Activated CD4-positive, alpha-beta memory T cell treated with anti-CD3 and anti-CD28 coated beads for 36 hours (primary cell): ENCODE results near the gene RPS6KC1. TPM values are rescaled to one million over a fixed set of nuclear protein-coding genes. Genes with fewer than 3 reads are reported as not detected.

ENCODE experiments used
- CTCF ChIA-PET: fragments of 350-600 bp; sonication (Branson Sonifier 250); formaldehyde crosslinking; loops from one replicate; lab custom pipeline; 2021; ENCODE audit warnings: antibody characterized with exemption, inconsistent platforms; lab: Charles Lee
- POLR2A ChIA-PET: fragments of 350-600 bp; sonication (Branson Sonifier 250); formaldehyde crosslinking; loops from one replicate; lab custom pipeline; 2021; ENCODE audit warnings: antibody characterized with exemption; lab: Charles Lee
- DNase-seq: peaks from one replicate; pipeline ENCODE4 v3.0.0-alpha.2; 2020
- H3K27ac Mint-ChIP-seq: one replicate; pipeline ENCODE4 v1.8.0; 2021; ENCODE audit warnings: mixed read lengths
- H3K27me3 Mint-ChIP-seq: one replicate; pipeline ENCODE4 v1.8.0; 2021; ENCODE audit warnings: mixed read lengths
- H3K36me3 Mint-ChIP-seq: one replicate; pipeline ENCODE4 v1.8.0; 2021; ENCODE audit warnings: mixed read lengths
- H3K4me1 Mint-ChIP-seq: one replicate; pipeline ENCODE4 v1.8.0; 2021; ENCODE audit warnings: low read depth, mixed read lengths
- H3K4me3 Mint-ChIP-seq: one replicate; pipeline ENCODE4 v1.8.0; 2021; ENCODE audit warnings: mild to moderate bottlenecking, mixed read lengths
- H3K9me3 Mint-ChIP-seq: one replicate; pipeline ENCODE4 v1.8.0; 2021; ENCODE audit warnings: mixed read lengths
- intact Hi-C: fragments of 100-400 bp; cut with micrococcal nuclease; formaldehyde crosslinking; loops from one replicate; pipeline ENCODE4 v1.15.1; 2023
- total RNA-seq, 2 experiments: library from RNA; stranded (reverse); gene quantifications; one replicate each; pipeline ENCODE4 v1.2.3, GENCODE V29; 2021

The RPS6KC1 gene
- total RNA-seq, 2 experiments from 2014 or later, result 5.9 to 6.7 TPM

GRCh38 chr1:213256438-213257087 lies 205.5 kb downstream of the RPS6KC1 start:
- CTCF ChIA-PET, result no interaction called here
- Mint-ChIP-seq H3K36me3 (peaks cover 2% of the 10 kb centered on the region), H3K27me3 (no peaks in the 10 kb centered on the region), H3K9me3 (no peaks in the 10 kb centered on the region), H3K4me1 (no peaks in the 10 kb centered on the region), H3K4me3 (no peak overlapping the region), H3K27ac (no peak overlapping the region)
- POLR2A ChIA-PET, result no interaction called here
- DNase-seq, result no peak
- intact Hi-C loops, result no loop called here

- intact Hi-C loops, result no loop called here
- ChIA-PET POLR2A (no interaction called here), CTCF (no interaction called here)
- no peak for DNase-seq
- Mint-ChIP-seq H3K4me1 (no peaks in the 10 kb centered on the region), H3K9me3 (no peaks in the 10 kb centered on the region), H3K36me3 (peaks cover 25% of the 10 kb centered on the region), H3K27me3 (no peaks in the 10 kb centered on the region), H3K27ac (no peak overlapping the region), H3K4me3 (no peak overlapping the region)
These were observed 209.5 kb downstream of the RPS6KC1 start for GRCh38 chr1:213260311-213261075.

GRCh38 chr1:213264531-213264930 lies 213.5 kb downstream of the RPS6KC1 start:
- intact Hi-C loops, result no loop called here
- H3K27ac Mint-ChIP-seq, result no peak overlapping the region
- H3K36me3 Mint-ChIP-seq, result peaks cover 50% of the 10 kb centered on the region
- peaks cover 25% of the 10 kb centered on the region for H3K9me3 Mint-ChIP-seq
- CTCF ChIA-PET, result no interaction called here
- no peak overlapping the region for H3K4me3 Mint-ChIP-seq
- no peaks in the 10 kb centered on the region for H3K4me1 Mint-ChIP-seq
- POLR2A ChIA-PET, result no interaction called here
- no peaks in the 10 kb centered on the region for H3K27me3 Mint-ChIP-seq
- no peak for DNase-seq

GRCh38 chr1:213266983-213267772 lies 216.1 kb downstream of the RPS6KC1 start:
- Mint-ChIP-seq H3K27me3 (no peaks in the 10 kb centered on the region), H3K4me1 (no peaks in the 10 kb centered on the region), H3K36me3 (peaks cover 48% of the 10 kb centered on the region), H3K4me3 (no peak overlapping the region), H3K9me3 (peaks cover 25% of the 10 kb centered on the region), H3K27ac (no peak overlapping the region)
- DNase-seq, result no peak
- ChIA-PET CTCF (no interaction called here), POLR2A (no interaction called here)
- intact Hi-C loops, result no loop called here

- DNase-seq, result no peak
- intact Hi-C loops, result no loop called here
- H3K36me3 Mint-ChIP-seq, result peaks cover 46% of the 10 kb centered on the region
- no peak overlapping the region for H3K4me3 Mint-ChIP-seq
- H3K4me1 Mint-ChIP-seq, result no peaks in the 10 kb centered on the region
- no peaks in the 10 kb centered on the region for H3K27me3 Mint-ChIP-seq
- H3K9me3 Mint-ChIP-seq, result peaks cover 25% of the 10 kb centered on the region
- H3K27ac Mint-ChIP-seq, result no peak overlapping the region
- ChIA-PET CTCF (no interaction called here), POLR2A (no interaction called here)
These were observed 217.2 kb downstream of the RPS6KC1 start for GRCh38 chr1:213268221-213268620.

GRCh38 chr1:213269829-213270228 lies 218.8 kb downstream of the RPS6KC1 start:
- Mint-ChIP-seq H3K4me1 (no peaks in the 10 kb centered on the region), H3K36me3 (peaks cover 41% of the 10 kb centered on the region), H3K9me3 (peaks cover 25% of the 10 kb centered on the region), H3K27ac (no peak overlapping the region), H3K4me3 (no peak overlapping the region), H3K27me3 (no peaks in the 10 kb centered on the region)
- DNase-seq, result no peak
- POLR2A ChIA-PET, result no interaction called here
- intact Hi-C loops, result no loop called here
- CTCF ChIA-PET, result no interaction called here

GRCh38 chr1:213273546-213273945 lies 222.5 kb downstream of the RPS6KC1 start:
- Mint-ChIP-seq H3K27ac (no peak overlapping the region), H3K4me3 (no peak overlapping the region), H3K27me3 (no peaks in the 10 kb centered on the region), H3K4me1 (no peaks in the 10 kb centered on the region), H3K9me3 (no peaks in the 10 kb centered on the region), H3K36me3 (peaks cover 15% of the 10 kb centered on the region)
- POLR2A ChIA-PET, result no interaction called here
- DNase-seq, result no peak
- intact Hi-C loops, result no loop called here
- CTCF ChIA-PET, result no interaction called here

GRCh38 chr1:213274140-213274539 lies 223.1 kb downstream of the RPS6KC1 start:
- no peak overlapping the region for H3K27ac Mint-ChIP-seq
- intact Hi-C loops, result no loop called here
- no peaks in the 10 kb centered on the region for H3K27me3 Mint-ChIP-seq
- no peak overlapping the region for H3K4me3 Mint-ChIP-seq
- peaks cover 15% of the 10 kb centered on the region for H3K36me3 Mint-ChIP-seq
- ChIA-PET CTCF (no interaction called here), POLR2A (no interaction called here)
- no peak for DNase-seq
- H3K9me3 Mint-ChIP-seq, result no peaks in the 10 kb centered on the region
- H3K4me1 Mint-ChIP-seq, result no peaks in the 10 kb centered on the region

- intact Hi-C loops, result no loop called here
- Mint-ChIP-seq H3K36me3 (peaks cover 13% of the 10 kb centered on the region), H3K4me1 (no peaks in the 10 kb centered on the region), H3K27ac (no peak overlapping the region), H3K27me3 (no peaks in the 10 kb centered on the region), H3K4me3 (no peak overlapping the region), H3K9me3 (no peaks in the 10 kb centered on the region)
- ChIA-PET CTCF (no interaction called here), POLR2A (no interaction called here)
- DNase-seq, result no peak
These were observed 224.3 kb downstream of the RPS6KC1 start for GRCh38 chr1:213275293-213275692.

GRCh38 chr1:213276236-213276635 lies 225.2 kb downstream of the RPS6KC1 start:
- H3K4me1 Mint-ChIP-seq, result no peaks in the 10 kb centered on the region
- H3K27ac Mint-ChIP-seq, result no peak overlapping the region
- H3K36me3 Mint-ChIP-seq, result peaks cover 13% of the 10 kb centered on the region
- ChIA-PET POLR2A (no interaction called here), CTCF (no interaction called here)
- no peaks in the 10 kb centered on the region for H3K9me3 Mint-ChIP-seq
- intact Hi-C loops, result no loop called here
- H3K27me3 Mint-ChIP-seq, result no peaks in the 10 kb centered on the region
- no peak for DNase-seq
- H3K4me3 Mint-ChIP-seq, result no peak overlapping the region

- intact Hi-C loops, result no loop called here
- Mint-ChIP-seq H3K9me3 (no peaks in the 10 kb centered on the region), H3K4me1 (no peaks in the 10 kb centered on the region), H3K27me3 (no peaks in the 10 kb centered on the region), H3K27ac (no peak overlapping the region), H3K4me3 (no peak overlapping the region), H3K36me3 (peaks cover 13% of the 10 kb centered on the region)
- ChIA-PET CTCF (no interaction called here), POLR2A (no interaction called here)
- DNase-seq, result no peak
These were observed 226.0 kb downstream of the RPS6KC1 start for GRCh38 chr1:213277036-213277435.

GRCh38 chr1:213279410-213279809 lies 228.4 kb downstream of the RPS6KC1 start:
- Mint-ChIP-seq H3K27ac (no peak overlapping the region), H3K27me3 (no peaks in the 10 kb centered on the region), H3K4me3 (no peak overlapping the region), H3K9me3 (peaks cover 4% of the 10 kb centered on the region), H3K36me3 (peaks cover 3% of the 10 kb centered on the region), H3K4me1 (no peaks in the 10 kb centered on the region)
- CTCF ChIA-PET, result interaction anchor here (0.6 kb wide), 1 partner anchor 624 kb away, joined by 3 read pairs; no protein-coding TSS in a partner anchor
- no peak for DNase-seq
- intact Hi-C loops, result no loop called here
- POLR2A ChIA-PET, result no interaction called here
